GM12878 (cell line): ENCODE data around the gene BLTP3B. TPM values are rescaled to one million over a fixed set of nuclear protein-coding genes. Genes with fewer than 3 reads are reported as not detected.
"Not testable (repeated sequence)": the region's sequence is repeated elsewhere in the genome, so short reads cannot be mapped to it uniquely, and the experiment has no call there.

Source experiments
- ATAC-seq: fragments of 200-7000 bp; cut with Tn5 transposase; 3 replicates; pipeline ENCODE4 v1.9.1; 2020; ENCODE audit warnings: mild to moderate bottlenecking, moderate library complexity
- BruUV-seq: library from RNA; stranded (reverse); fragments of 400-500 nt; replicated peaks from 2 replicates; lab custom pipeline; 2021; lab: Mats Ljungman, UMichigan
- CTCF ChIA-PET: fragments of 300-600 bp; sonication (Branson Sonifier 250); formaldehyde crosslinking; extraction: SDS; loops from one replicate; lab custom pipeline; 2021; ENCODE audit warnings: inconsistent platforms; lab: Yijun Ruan, JAX
- POLR2A ChIA-PET: fragments of 350-600 bp; formaldehyde crosslinking; extraction: SDS; loops from one replicate; lab custom pipeline; 2021; ENCODE audit warnings: inconsistent platforms; lab: Charles Lee
- RAD21 ChIA-PET: fragments of 300-600 bp; sonication (Branson Sonifier 250); formaldehyde crosslinking; loops from one replicate; lab custom pipeline; 2023; ENCODE audit warnings: antibody characterized with exemption; ENCODE audit not compliant: unreplicated experiment; lab: Charles Lee
- SMC1A ChIA-PET: fragments of 300-600 bp; sonication (Branson Sonifier 250); formaldehyde crosslinking; loops from one replicate; lab custom pipeline; 2023; ENCODE audit not compliant: unreplicated experiment, uncharacterized antibody; lab: Charles Lee
- DNase-seq: peaks from one replicate; pipeline ENCODE4 v3.0.0-alpha.2; 2011; ENCODE audit warnings: low read depth, low spot score
- FAIRE-seq: peaks from 3 replicates; lab custom pipeline; 2011; peaks lifted over from hg19 to GRCh38; lab: Jason Lieb, UNC
- H2AFZ ChIP-seq: 2 replicates; pipeline ENCODE4 v1.6.0; 2011; ENCODE audit warnings: low read depth, low read length, control low read depth; ENCODE audit not compliant: control insufficient read depth
- H3K27ac ChIP-seq: 2 replicates; pipeline ENCODE4 v1.5.1; 2011; ENCODE audit warnings: control low read depth; ENCODE audit not compliant: control insufficient read depth, insufficient read depth
- H3K27me3 ChIP-seq, 2 experiments: replicated peaks in 1 of 2; 2 replicates each; pipeline versions ENCODE4 v1.6.0 to v1.6.1; 2011; ENCODE audit warnings: low read length in 1 of 2; ENCODE audit not compliant: control insufficient read depth in 2 of 2, insufficient read depth in 2 of 2
- H3K36me3 ChIP-seq, 2 experiments: 2 replicates each; pipeline ENCODE4 v1.5.1; 2011; ENCODE audit warnings: low read length in 1 of 2; ENCODE audit not compliant: control insufficient read depth in 2 of 2, insufficient read depth in 2 of 2
- H3K4me1 ChIP-seq: 2 replicates; pipeline ENCODE4 v1.6.1; 2011; ENCODE audit warnings: mild to moderate bottlenecking, low read length, moderate library complexity, mixed read lengths; ENCODE audit not compliant: control insufficient read depth, insufficient read depth
- H3K4me2 ChIP-seq: 2 replicates; pipeline ENCODE4 v1.6.0; 2011; ENCODE audit warnings: control low read depth; ENCODE audit not compliant: control insufficient read depth, insufficient read depth
- H3K4me3 ChIP-seq: fragments of 200-600 bp; sonication (generic); 2 replicates; pipeline ENCODE4 v1.5.1; 2016
- H3K79me2 ChIP-seq: 2 replicates; pipeline ENCODE4 v1.6.0; 2011; ENCODE audit warnings: low read length; ENCODE audit not compliant: control insufficient read depth, insufficient read depth
- H3K9ac ChIP-seq: 2 replicates; pipeline ENCODE4 v1.8.0; 2011; ENCODE audit warnings: low read length, control low read depth, mixed read lengths; ENCODE audit not compliant: control insufficient read depth, insufficient read depth
- H3K9me3 ChIP-seq: replicated peaks from 3 replicates; pipeline ENCODE4 v1.5.1; 2011; ENCODE audit warnings: mild to moderate bottlenecking, low read length; ENCODE audit not compliant: control insufficient read depth, insufficient read depth
- H4K20me1 ChIP-seq: 2 replicates; pipeline ENCODE4 v1.6.0; 2011; ENCODE audit not compliant: control insufficient read depth, insufficient read depth
- KDM1A ChIP-seq: fragments of 200-600 bp; sonication (generic); IDR thresholded peaks from 2 replicates; pipeline ENCODE4 v1.6.1; 2016; ENCODE audit warnings: borderline replicate concordance
- NFYB ChIP-seq: IDR thresholded peaks from 2 replicates; pipeline ENCODE4 v1.6.1; 2011; ENCODE audit warnings: low read depth, mild to moderate bottlenecking, low read length, improper control_type of control experiment, moderate library complexity; ENCODE audit not compliant: insufficient read depth
- WGBS: methylation state at CpG from one replicate; pipeline ENCODE4 v1.1.6; 2016; ENCODE audit warnings: low lambda C conversion rate; ENCODE audit not compliant: insufficient replicate concordance, insufficient coverage; ENCODE audit errors: missing lambda C conversion rate; 5-methylcytosine and 5-hydroxymethylcytosine counted together
- in situ Hi-C: fragments of 300-500 bp; cut with MboI; formaldehyde crosslinking; loops from 9 replicates; pipeline ENCODE4 v1.14.3; 2018; ENCODE audit warnings: mixed read lengths
- intact Hi-C: fragments of 100-400 bp; cut with micrococcal nuclease; formaldehyde crosslinking; loops from one replicate; pipeline ENCODE4 v1.14.2; 2022; ENCODE audit not compliant: unreplicated experiment
- polyA plus RNA-seq, 11 experiments: library from polyadenylated mRNA; depleted of rRNA in 4 of 11; unstranded in 6 of 11; stranded (reverse) in 5 of 11; fragments of >200 nt; fragmentation: Nextera tagmentation in 4 of 11; fragmentation: Illumina TruSeq in 1 of 11; extraction: Ambion mirVana in 4 of 11; extraction: Trizol in 1 of 11; gene quantifications; 1 replicate in 1 of 11; 2 replicates in 10 of 11; pipeline versions ENCODE4 v1.2.1 to v1.2.3, GENCODE V29; 2011 to 2016; ENCODE audit warnings: inconsistent platforms in 2 of 11, missing spikeins in 2 of 11, low read depth in 1 of 11
- total RNA-seq, 4 experiments: library from RNA; depleted of rRNA in 3 of 4; stranded (reverse); fragments of >200 nt in 3 of 4; fragmentation: Illumina TruSeq in 1 of 4; extraction: Trizol in 1 of 4; gene quantifications; 2 replicates each; pipeline versions ENCODE4 v1.2.1 to v1.2.3, GENCODE V29; 2013 to 2021

BLTP3B gene
- total and polyA plus RNA-seq, 10 of the 15 experiments (the other 5 are each of a cell fraction or from before 2014, with no cell fraction given), result 3.6 to 23.6 (median 17.0) TPM

- Histone ChIP-seq H4K20me1 (no peaks in the 10 kb centered on the region), H3K4me3 (no peak overlapping the region), H3K36me3 (peaks cover 0 to 4% of the 10 kb centered on the region in 2 experiments; a peak in 2 of 4 replicates), H3K9ac (no peak overlapping the region), H3K27me3 (no peaks in the 10 kb centered on the region)
- no peak for DNase-seq
- CTCF ChIA-PET, result interaction anchor here (0.6 to 0.9 kb wide), 2 partner anchors 11 to 80 kb away, joined by 3 to 4 read pairs; partner anchors contain the start of gene ACTR6
- 97% methylated on average over 13 of the region's 13 CpGs for WGBS
- no peak for TF ChIP-seq KDM1A
- TF ChIP-seq, all 136 proteins: peak for 0
- no peak for ATAC-seq
- Histone ChIP-seq H3K79me2 (no peaks in the 10 kb centered on the region; the same call in 1 of the 2 replicates), H2AFZ (no peak overlapping the region), H3K4me1 (peaks cover 9% of the 10 kb centered on the region), H3K27ac (no peak overlapping the region), H3K9me3 (no peaks in the 10 kb centered on the region; the same call in 2 of the 3 replicates), H3K4me2 (no peak overlapping the region)
- no peak for FAIRE-seq
- ChIA-PET RAD21 (no interaction called here), SMC1A (no interaction called here), POLR2A (no interaction called here)
- in situ Hi-C loops, result no loop called here
- intact Hi-C loops, result no loop called here
- BruUV-seq, result no TSS peak
These were observed 47.1 kb upstream of the BLTP3B start for GRCh38 chr12:100189636-100190394.

GRCh38 chr12:100188888-100189635 is 46.4 kb upstream of the BLTP3B start:
- FAIRE-seq, intact Hi-C loops, BruUV-seq, DNase-seq, H3K79me2 ChIP-seq, H3K9me3 ChIP-seq, in situ Hi-C loops, H3K4me2 ChIP-seq, POLR2A ChIA-PET, H3K36me3 ChIP-seq, ATAC-seq, H4K20me1 ChIP-seq, H3K27me3 ChIP-seq, H2AFZ ChIP-seq, H3K9ac ChIP-seq, RAD21 ChIA-PET, H3K27ac ChIP-seq, H3K4me3 ChIP-seq: not testable (repeated sequence)
- ChIA-PET CTCF (interaction anchor here (0.6 to 0.9 kb wide), 2 partner anchors 12 to 1136 kb away, joined by 3 read pairs; partner anchors contain the start of gene ACTR6), SMC1A (interaction anchor here (1.0 kb wide), 1 partner anchor 23 kb away, joined by 3 read pairs; no protein-coding TSS in a partner anchor)
- H3K4me1 ChIP-seq, result peaks cover 17% of the 10 kb centered on the region
- peak; percentile 59; the same call in 1 of the 2 replicates for TF ChIP-seq NFYB
- WGBS, result 83% methylated on average over 9 of the region's 11 CpGs
